OCI-LY7 (cell line): ENCODE data around the gene RBM15. TPM values are rescaled to one million over a fixed set of nuclear protein-coding genes. Genes with fewer than 3 reads are reported as not detected.

Experiments used
- BruUV-seq: library from RNA; stranded (reverse); fragments of 400-500 nt; replicated peaks from 2 replicates; lab custom pipeline; 2021; lab: Mats Ljungman, UMichigan
- CTCF ChIA-PET: fragments of 300-600 bp; sonication (Branson Sonifier 250); formaldehyde crosslinking; loops from one replicate; lab custom pipeline; 2022; ENCODE audit warnings: antibody characterized with exemption; ENCODE audit not compliant: unreplicated experiment; lab: Charles Lee
- POLR2A ChIA-PET: fragments of 300-600 bp; sonication (Branson Sonifier 250); formaldehyde crosslinking; loops from one replicate; lab custom pipeline; 2022; ENCODE audit warnings: antibody characterized with exemption; lab: Charles Lee
- DNase-seq: peaks from one replicate; pipeline ENCODE4 v3.0.0-alpha.2; 2015; ENCODE audit warnings: low spot score
- H2AFZ ChIP-seq: fragments of 200-600 bp; sonication (generic), shearing (Covaris generic); 2 replicates; pipeline ENCODE4 v1.6.1; 2014; ENCODE audit warnings: mild to moderate bottlenecking, antibody characterized with exemption, low read length, moderate library complexity
- H3K27ac ChIP-seq: fragments of 200-600 bp; sonication (generic); 2 replicates; pipeline ENCODE4 v1.5.1; 2014; ENCODE audit warnings: mixed run types, low read depth, mild to moderate bottlenecking, moderate library complexity, low read length, inconsistent platforms; ENCODE audit not compliant: poor library complexity, severe bottlenecking
- H3K36me3 ChIP-seq: fragments of 200-600 bp; sonication (generic); 2 replicates; pipeline ENCODE4 v1.6.1; 2014; ENCODE audit warnings: mild to moderate bottlenecking, antibody characterized with exemption, low read length, moderate library complexity, mixed read lengths; ENCODE audit not compliant: insufficient read depth
- H3K4me1 ChIP-seq: fragments of 200-600 bp; sonication (generic); 2 replicates; pipeline ENCODE4 v1.5.1; 2014; ENCODE audit warnings: mild to moderate bottlenecking, low read length; ENCODE audit not compliant: insufficient read depth, poor library complexity, severe bottlenecking
- H3K4me2 ChIP-seq: fragments of 200-600 bp; sonication (generic); 2 replicates; pipeline ENCODE4 v1.6.1; 2014; ENCODE audit warnings: mild to moderate bottlenecking, low read length
- H3K4me3 ChIP-seq: fragments of 200-600 bp; sonication (generic); 2 replicates; pipeline ENCODE4 v1.5.1; 2014; ENCODE audit warnings: mild to moderate bottlenecking, low read depth, low read length; ENCODE audit not compliant: poor library complexity, severe bottlenecking
- H3K79me2 ChIP-seq: fragments of 200-600 bp; sonication (generic); 2 replicates; pipeline ENCODE4 v1.6.1; 2016; ENCODE audit warnings: low read depth, mild to moderate bottlenecking, low read length, moderate library complexity, mixed read lengths; ENCODE audit not compliant: insufficient read depth
- H3K9me2 ChIP-seq: fragments of 200-600 bp; sonication (generic); 2 replicates; pipeline ENCODE4 v1.6.1; 2016; ENCODE audit warnings: mild to moderate bottlenecking, low read length, mixed read lengths; ENCODE audit not compliant: insufficient read depth
- H3K9me3 ChIP-seq: fragments of 200-600 bp; sonication (generic); 2 replicates; pipeline ENCODE4 v1.6.1; 2014; ENCODE audit warnings: mild to moderate bottlenecking, mixed run types, low read length, mixed read lengths
- H4K20me1 ChIP-seq: fragments of 200-600 bp; sonication (generic); 2 replicates; pipeline ENCODE4 v1.6.1; 2014; ENCODE audit warnings: mild to moderate bottlenecking, antibody characterized with exemption, low read length, moderate library complexity, mixed read lengths; ENCODE audit not compliant: insufficient read depth
- CTCF ChIP-seq: fragments of 200-600 bp; sonication (generic); conservative IDR thresholded peaks from 2 replicates; pipeline ENCODE4 v1.5.1; 2014; ENCODE audit warnings: mild to moderate bottlenecking, antibody characterized with exemption, low read length, moderate library complexity, mixed read lengths
- EZH2phosphoT487 ChIP-seq: fragments of 200-600 bp; sonication (generic); IDR thresholded peaks from 2 replicates; pipeline ENCODE4 v1.6.1; 2018; ENCODE audit warnings: low read depth, borderline replicate concordance, mild to moderate bottlenecking, mixed run types, antibody characterized with exemption, low read length, moderate library complexity, mixed read lengths
- intact Hi-C: fragments of 100-400 bp; cut with micrococcal nuclease; formaldehyde crosslinking; loops from one replicate; pipeline ENCODE4 v1.10.0; 2022; ENCODE audit not compliant: unreplicated experiment
- total RNA-seq, 2 experiments: library from RNA; depleted of rRNA in 1 of 2; stranded (reverse); fragments of >200 nt in 1 of 2; shearing (Covaris generic) in 1 of 2; gene quantifications; 2 replicates each; pipeline ENCODE4 v1.2.3, GENCODE V29; 2014 to 2022

RBM15 gene
- total RNA-seq, 2 experiments from 2014 or later = 119 to 221 TPM

GRCh38 chr1:110360431-110360830, 21.3 kb downstream of the RBM15 start:
- no TSS peak for BruUV-seq
- CTCF ChIA-PET = interaction anchor here (0.5 kb wide), 1 partner anchor 23 kb away, joined by 3 read pairs; no protein-coding TSS in a partner anchor

GRCh38 chr1:110361856-110362255, 22.7 kb downstream of the RBM15 start:
- ChIA-PET CTCF (no interaction called here), POLR2A (interaction anchor here (0.9 to 2.1 kb wide), 2 partner anchors 11 to 16 kb away, joined by 3 to 11 read pairs; no protein-coding TSS in a partner anchor)
- no peak overlapping the region for H3K27ac ChIP-seq
- BruUV-seq = no TSS peak
- 0 out of 2 replicates have a peak, but pooled peaks cover 4% of the 10 kb centered on the region for H4K20me1 ChIP-seq
- H3K4me2 ChIP-seq = no peak overlapping the region
- no peak overlapping the region for H2AFZ ChIP-seq
- intact Hi-C loops = no loop called here
- H3K4me3 ChIP-seq = no peak overlapping the region
- H3K79me2 ChIP-seq = peaks cover 97% of the 10 kb centered on the region
- no peaks in the 10 kb centered on the region for H3K9me2 ChIP-seq
- TF ChIP-seq CTCF (no peak), EZH2phosphoT487 (no peak)
- no peaks in the 10 kb centered on the region for H3K9me3 ChIP-seq
- peaks cover 99% of the 10 kb centered on the region for H3K36me3 ChIP-seq
- H3K4me1 ChIP-seq = no peaks in the 10 kb centered on the region
- DNase-seq = no peak

More at GRCh38 chr1:110360431-110360830, 21.3 kb downstream of the RBM15 start:
- peaks cover 99% of the 10 kb centered on the region for H3K36me3 ChIP-seq
- peaks cover 13% of the 10 kb centered on the region for H3K4me1 ChIP-seq
- no peak overlapping the region for H2AFZ ChIP-seq
- no peak for DNase-seq
- H3K79me2 ChIP-seq = peaks cover 97% of the 10 kb centered on the region
- no peak overlapping the region for H3K27ac ChIP-seq
- no peak overlapping the region for H3K4me2 ChIP-seq
- no peaks in the 10 kb centered on the region for H3K9me2 ChIP-seq
- H3K4me3 ChIP-seq = no peak overlapping the region
- intact Hi-C loops = no loop called here
- H3K9me3 ChIP-seq = no peaks in the 10 kb centered on the region
- peaks cover 17% of the 10 kb centered on the region for H4K20me1 ChIP-seq
- TF ChIP-seq EZH2phosphoT487 (no peak), CTCF (no peak)
- POLR2A ChIA-PET = interaction anchor here (0.6 to 2.1 kb wide), 2 partner anchors 9 to 303 kb away, joined by 3 to 11 read pairs; no protein-coding TSS in a partner anchor

- DNase-seq = no peak
- TF ChIP-seq CTCF (no peak), EZH2phosphoT487 (no peak)
- POLR2A ChIA-PET = interaction anchor here (0.6 to 2.4 kb wide), 3 partner anchors 14 to 70 kb away, joined by 3 to 17 read pairs (median 4); no protein-coding TSS in a partner anchor
Observed at GRCh38 chr1:110364221-110364620, 25.0 kb downstream of the RBM15 start.

More at GRCh38 chr1:110364221-110364620, 25.0 kb downstream of the RBM15 start:
- Histone ChIP-seq H3K27ac (no peak overlapping the region), H4K20me1 (0 out of 2 replicates have a peak, but pooled peaks cover 4% of the 10 kb centered on the region), H3K36me3 (peaks cover 97% of the 10 kb centered on the region), H3K4me2 (no peak overlapping the region), H3K9me3 (no peaks in the 10 kb centered on the region), H3K9me2 (no peaks in the 10 kb centered on the region), H3K79me2 (peaks cover 92% of the 10 kb centered on the region), H2AFZ (no peak overlapping the region), H3K4me3 (no peak overlapping the region), H3K4me1 (no peaks in the 10 kb centered on the region)
- CTCF ChIA-PET = interaction anchor here (1.1 kb wide), 1 partner anchor 17 kb away, joined by 3 read pairs; no protein-coding TSS in a partner anchor
- intact Hi-C loops = no loop called here
- BruUV-seq = no TSS peak
